Ovary (tissue), 3 donors: ENCODE data around the gene CTIF.

Experiments
- CTCF ChIP-seq, 3 donors: fragments of 450-650 bp in 2 of 3; fragments of 200-600 bp in 1 of 3; IDR thresholded peaks; one replicate each; pipeline versions ENCODE4 v1.5.1 to v1.8.0; 2016 to 2022; ENCODE audit warnings: antibody characterized with exemption in 3 of 3, mild to moderate bottlenecking in 1 of 3
- POLR2A ChIP-seq: fragments of 450-650 bp; IDR thresholded peaks from one replicate; pipeline ENCODE4 v1.6.1; 2017; ENCODE audit warnings: antibody characterized with exemption, mild to moderate bottlenecking, moderate library complexity
- donor health status: DM: no; HTN: no; CAD: no.

DNA sequence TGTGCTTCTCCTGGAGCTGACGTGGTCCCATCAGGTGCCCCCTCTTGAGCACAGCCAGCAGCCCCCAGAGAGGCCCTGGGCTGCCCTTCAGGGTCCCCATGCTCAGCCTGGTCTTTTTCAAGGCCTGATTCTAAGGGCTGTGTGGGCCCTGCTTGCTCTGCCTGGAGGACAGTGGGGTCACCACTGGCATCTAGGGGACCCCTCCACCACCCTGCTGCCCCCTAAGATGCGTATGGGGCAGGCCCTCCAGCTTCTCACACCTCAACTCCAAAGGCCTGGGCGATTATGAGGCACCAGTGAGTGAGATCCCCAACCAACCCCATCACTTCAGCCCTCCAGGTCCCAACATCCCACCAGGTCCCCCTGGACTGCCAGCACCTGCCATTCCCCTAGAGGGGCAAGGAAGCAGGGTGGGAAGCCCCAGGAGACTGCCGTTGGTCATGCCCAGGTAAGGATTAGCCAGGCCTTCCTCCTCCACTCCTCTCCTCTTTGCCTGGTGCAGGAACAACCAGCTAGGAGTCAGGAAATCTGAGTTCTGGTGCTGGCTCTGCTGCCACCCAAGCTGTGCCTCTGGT, 297.5 kb downstream of the CTIF start:
- TF ChIP-seq CTCF (IDR thresholded peaks at IDR 0.05) (no peak), POLR2A (no peak)
